ENCODE results near the gene EHD4.

The EHD4 gene

GRCh38 chr15:41995476-41995855 lies 23.1 kb upstream of the EHD4 start:
- DNase-seq, result no peak

GRCh38 chr15:41994772-41995475 lies 22.6 kb upstream of the EHD4 start:
- no peak for DNase-seq

- DNase-seq, result no peak
Measured at GRCh38 chr15:41994171-41994650, 21.9 kb upstream of the EHD4 start.

GRCh38 chr15:41993472-41994170 lies 21.3 kb upstream of the EHD4 start:
- peak in 1 of 56 donors; percentile 24 for DNase-seq

- no peak for DNase-seq
Measured at GRCh38 chr15:41992803-41993190, 20.4 kb upstream of the EHD4 start.

- DNase-seq, result no peak
Measured at GRCh38 chr15:41992151-41992802, 19.9 kb upstream of the EHD4 start.

GRCh38 chr15:41990691-41991090 lies 18.3 kb upstream of the EHD4 start:
- no peak for DNase-seq

GRCh38 chr15:41990243-41990605 lies 17.9 kb upstream of the EHD4 start:
- DNase-seq, result no peak

- peak in 54 of 56 donors; percentile 17 to 87 (median 61) for DNase-seq
Measured at GRCh38 chr15:41989573-41990242, 17.4 kb upstream of the EHD4 start.

GRCh38 chr15:41988896-41989572 lies 16.7 kb upstream of the EHD4 start:
- peak in 1 of 56 donors; percentile 46 for DNase-seq

GRCh38 chr15:41987925-41988275 lies 15.5 kb upstream of the EHD4 start:
- DNase-seq, result no peak

GRCh38 chr15:41987246-41987924 lies 15.0 kb upstream of the EHD4 start:
- DNase-seq, result no peak

- DNase-seq, result no peak
Measured at GRCh38 chr15:41985236-41986160, 13.1 kb upstream of the EHD4 start.

- DNase-seq, result no peak
Measured at GRCh38 chr15:41984622-41985021, 12.3 kb upstream of the EHD4 start.

GRCh38 chr15:41983621-41984571 lies 11.5 kb upstream of the EHD4 start:
- DNase-seq, result no peak

GRCh38 chr15:41983221-41983620 lies 10.9 kb upstream of the EHD4 start:
- DNase-seq, result no peak

- no peak for DNase-seq
Measured at GRCh38 chr15:41982133-41982930, 10.0 kb upstream of the EHD4 start.
